DMS153 treated with DMSO at 0.1 percent for 48 hours (cell line): ENCODE results near the gene GRM7.

ENCODE experiments used
- DNase-seq: peaks from one replicate; lab custom pipeline; 2025; ENCODE audit not compliant: unreplicated experiment; lab: John Stamatoyannopoulos, UW

The GRM7 gene

GRCh38 chr3:7385635-7386034, 524.7 kb downstream of the GRM7 start:
- no peak for DNase-seq

GRCh38 chr3:7388026-7388425, 527.1 kb downstream of the GRM7 start:
- no peak for DNase-seq

- DNase-seq, result no peak
Measured at GRCh38 chr3:7392206-7392605, 531.3 kb downstream of the GRM7 start.

- no peak for DNase-seq
Measured at GRCh38 chr3:7393944-7394605, 533.2 kb downstream of the GRM7 start.

- no peak for DNase-seq
Measured at GRCh38 chr3:7396534-7396933, 535.6 kb downstream of the GRM7 start.

GRCh38 chr3:7397097-7397496, 536.2 kb downstream of the GRM7 start:
- no peak for DNase-seq

GRCh38 chr3:7400360-7400759, 539.4 kb downstream of the GRM7 start:
- no peak for DNase-seq

GRCh38 chr3:7401418-7401817, 540.5 kb downstream of the GRM7 start:
- DNase-seq, result no peak

GRCh38 chr3:7407107-7407506, 546.2 kb downstream of the GRM7 start:
- no peak for DNase-seq

GRCh38 chr3:7410782-7411181, 549.9 kb downstream of the GRM7 start:
- DNase-seq, result no peak

- DNase-seq, result no peak
Measured at GRCh38 chr3:7421065-7421464, 560.1 kb downstream of the GRM7 start.

GRCh38 chr3:7423036-7423435, 562.1 kb downstream of the GRM7 start:
- DNase-seq, result no peak

GRCh38 chr3:7423995-7424394, 563.1 kb downstream of the GRM7 start:
- DNase-seq, result no peak

- no peak for DNase-seq
Measured at GRCh38 chr3:7428206-7428718, 567.3 kb downstream of the GRM7 start.

GRCh38 chr3:7432610-7433009, 571.7 kb downstream of the GRM7 start:
- no peak for DNase-seq

- no peak for DNase-seq
Measured at GRCh38 chr3:7433073-7433472, 572.2 kb downstream of the GRM7 start.

GRCh38 chr3:7436542-7436941, 575.6 kb downstream of the GRM7 start:
- DNase-seq, result no peak

- DNase-seq, result no peak
Measured at GRCh38 chr3:7437231-7437630, 576.3 kb downstream of the GRM7 start.

- no peak for DNase-seq
Measured at GRCh38 chr3:7439101-7439680, 578.3 kb downstream of the GRM7 start.

- DNase-seq, result no peak
Measured at GRCh38 chr3:7444886-7445285, 584.0 kb downstream of the GRM7 start.

- DNase-seq, result no peak
Measured at GRCh38 chr3:7445331-7445730, 584.4 kb downstream of the GRM7 start.

GRCh38 chr3:7447197-7447769, 586.4 kb downstream of the GRM7 start:
- no peak for DNase-seq

- DNase-seq, result no peak
Measured at GRCh38 chr3:7456386-7456785, 595.5 kb downstream of the GRM7 start.
